GM12874 (cell line): ENCODE results near the gene DRC7.

Experiments used
- CTCF ChIP-seq: IDR thresholded peaks from 2 replicates; pipeline ENCODE4 v1.5.1; 2011; ENCODE audit warnings: low read depth, mild to moderate bottlenecking, control low read depth, low read length, moderate library complexity; ENCODE audit not compliant: insufficient read depth

DRC7 gene

GRCh38 chr16:57694231-57694724 is 328 bp upstream of the DRC7 start:
- no peak for TF ChIP-seq CTCF

GRCh38 chr16:57695680-57696069 is 1.1 kb downstream of the DRC7 start:
- TF ChIP-seq CTCF, result no peak

- TF ChIP-seq CTCF, result no peak
Observed at GRCh38 chr16:57696240-57696639, 1.6 kb downstream of the DRC7 start.

GRCh38 chr16:57697896-57698537 is 3.4 kb downstream of the DRC7 start:
- TF ChIP-seq CTCF, result no peak

GRCh38 chr16:57698812-57699405 is 4.3 kb downstream of the DRC7 start:
- no peak for TF ChIP-seq CTCF

GRCh38 chr16:57699481-57699880 is 4.9 kb downstream of the DRC7 start:
- no peak for TF ChIP-seq CTCF

- no peak for TF ChIP-seq CTCF
Observed at GRCh38 chr16:57699899-57700298, 5.3 kb downstream of the DRC7 start.
